SK-N-SH (cell line): Measurements from ENCODE around the gene AJUBA.

Experiments
- ELF1 ChIP-seq: IDR thresholded peaks from 2 replicates; pipeline ENCODE4 v1.4.0; 2012
- EZH2phosphoT487 ChIP-seq: fragments of 200-600 bp; sonication (generic); IDR thresholded peaks from 2 replicates; pipeline ENCODE4 v1.6.1; 2017; ENCODE audit warnings: low read depth, mixed run types, mild to moderate bottlenecking, antibody characterized with exemption, moderate library complexity, borderline replicate concordance
- FOXM1 ChIP-seq: IDR thresholded peaks from 2 replicates; pipeline ENCODE4 v1.4.0; 2012; ENCODE audit warnings: low read depth, mild to moderate bottlenecking
- JUND ChIP-seq: IDR thresholded peaks from 2 replicates; pipeline ENCODE4 v1.4.0; 2012
- MXI1 ChIP-seq: IDR thresholded peaks from 2 replicates; pipeline ENCODE4 v1.6.1; 2012; ENCODE audit warnings: mild to moderate bottlenecking, low read depth, low read length, improper control_type of control experiment
- RAD21 ChIP-seq: IDR thresholded peaks from 2 replicates; pipeline ENCODE4 v1.6.1; 2012; ENCODE audit warnings: mild to moderate bottlenecking, low read length
- SIN3A ChIP-seq: IDR thresholded peaks from 2 replicates; pipeline ENCODE4 v1.6.1; 2012; ENCODE audit warnings: low read depth, mild to moderate bottlenecking, low read length, moderate library complexity, borderline replicate concordance
- SMC3 ChIP-seq: IDR thresholded peaks from 2 replicates; pipeline ENCODE4 v1.6.1; 2012; ENCODE audit warnings: low read depth, low read length, improper control_type of control experiment
- TF ChIP-seq, protein P1 (sequence below): fragments of 200-600 bp; sonication (generic); IDR thresholded peaks from 2 replicates; pipeline ENCODE4 v1.6.1; 2017; ENCODE audit warnings: antibody characterized with exemption, mild to moderate bottlenecking, moderate library complexity
- TF ChIP-seq, protein P2 (sequence below): IDR thresholded peaks from 2 replicates; pipeline ENCODE4 v1.4.0; 2012; ENCODE audit warnings: low read depth

DNA sequence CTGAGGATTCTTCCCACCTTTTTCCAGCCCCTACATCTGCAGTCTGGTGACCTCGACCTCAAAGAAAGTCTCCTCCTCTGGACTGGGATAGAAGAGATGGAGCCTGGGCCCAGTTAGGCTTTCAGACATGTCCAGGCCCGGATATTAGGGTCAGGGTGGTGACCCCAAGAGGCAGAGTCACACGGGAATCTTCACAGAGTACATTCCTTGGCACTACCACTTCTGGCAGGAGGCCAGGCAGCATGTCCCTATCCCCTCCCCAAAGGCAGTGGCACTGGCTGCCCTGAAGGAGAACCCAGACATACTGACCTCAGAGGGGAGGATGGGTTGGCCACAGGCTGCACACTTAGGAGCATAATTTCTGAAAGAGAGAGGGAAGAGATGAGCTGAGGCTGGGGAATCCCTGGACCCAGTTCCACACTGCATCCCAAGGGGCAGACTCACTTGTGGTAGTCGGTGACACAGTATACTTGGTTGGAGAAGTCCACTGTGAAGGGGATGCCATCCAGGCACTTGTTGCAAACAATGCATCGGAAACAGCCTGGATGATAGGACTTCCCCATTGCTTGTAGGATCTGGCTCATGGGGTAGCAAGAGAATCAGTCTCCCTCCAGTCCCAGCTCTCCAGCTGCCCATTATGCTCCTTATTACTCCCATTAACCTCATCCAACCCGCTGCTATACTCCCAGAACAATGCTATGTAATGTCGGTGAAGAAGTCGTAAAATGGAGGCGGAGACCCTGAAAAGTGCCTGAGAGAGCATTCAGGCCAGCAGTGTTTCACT lies 7.6 kb downstream of the AJUBA start:
- TF ChIP-seq SMC3: no peak
- TF ChIP-seq JUND: no peak
- TF ChIP-seq ELF1: no peak
- TF ChIP-seq, protein P1, sequence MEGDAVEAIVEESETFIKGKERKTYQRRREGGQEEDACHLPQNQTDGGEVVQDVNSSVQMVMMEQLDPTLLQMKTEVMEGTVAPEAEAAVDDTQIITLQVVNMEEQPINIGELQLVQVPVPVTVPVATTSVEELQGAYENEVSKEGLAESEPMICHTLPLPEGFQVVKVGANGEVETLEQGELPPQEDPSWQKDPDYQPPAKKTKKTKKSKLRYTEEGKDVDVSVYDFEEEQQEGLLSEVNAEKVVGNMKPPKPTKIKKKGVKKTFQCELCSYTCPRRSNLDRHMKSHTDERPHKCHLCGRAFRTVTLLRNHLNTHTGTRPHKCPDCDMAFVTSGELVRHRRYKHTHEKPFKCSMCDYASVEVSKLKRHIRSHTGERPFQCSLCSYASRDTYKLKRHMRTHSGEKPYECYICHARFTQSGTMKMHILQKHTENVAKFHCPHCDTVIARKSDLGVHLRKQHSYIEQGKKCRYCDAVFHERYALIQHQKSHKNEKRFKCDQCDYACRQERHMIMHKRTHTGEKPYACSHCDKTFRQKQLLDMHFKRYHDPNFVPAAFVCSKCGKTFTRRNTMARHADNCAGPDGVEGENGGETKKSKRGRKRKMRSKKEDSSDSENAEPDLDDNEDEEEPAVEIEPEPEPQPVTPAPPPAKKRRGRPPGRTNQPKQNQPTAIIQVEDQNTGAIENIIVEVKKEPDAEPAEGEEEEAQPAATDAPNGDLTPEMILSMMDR: no peak
- TF ChIP-seq, protein P2, sequence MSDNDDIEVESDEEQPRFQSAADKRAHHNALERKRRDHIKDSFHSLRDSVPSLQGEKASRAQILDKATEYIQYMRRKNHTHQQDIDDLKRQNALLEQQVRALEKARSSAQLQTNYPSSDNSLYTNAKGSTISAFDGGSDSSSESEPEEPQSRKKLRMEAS: no peak
- no peak for TF ChIP-seq EZH2phosphoT487
- TF ChIP-seq MXI1: no peak
- TF ChIP-seq FOXM1: no peak
- TF ChIP-seq RAD21: no peak
- no peak for TF ChIP-seq SIN3A
